Uterus (tissue), 4 donors: ENCODE measurements around the gene ADGRF5. TPM values are rescaled to one million over a fixed set of nuclear protein-coding genes. Genes with fewer than 3 reads are reported as not detected.

Source experiments
- DNase-seq, 2 donors: peaks; one replicate each; pipeline ENCODE4 v3.0.0-alpha.2; 2019 to 2020
- H3K27ac ChIP-seq, 2 donors: fragments of 200-600 bp; sonication (generic); 1 replicate in 1 of 2; 2 replicates in 1 of 2; pipeline ENCODE4 v1.5.1; 2016 to 2018
- H3K27me3 ChIP-seq, 2 donors: fragments of 200-600 bp; sonication (generic); one replicate each; pipeline ENCODE4 v1.5.1; 2018 to 2019; ENCODE audit warnings: control low read depth in 1 of 2
- H3K36me3 ChIP-seq, 2 donors: fragments of 200-600 bp; sonication (generic); one replicate each; pipeline ENCODE4 v1.5.1; 2019; ENCODE audit warnings: control low read depth in 1 of 2
- H3K4me1 ChIP-seq, 2 donors: fragments of 200-600 bp; sonication (generic); one replicate each; pipeline ENCODE4 v1.5.1; 2018 to 2019; ENCODE audit warnings: control low read depth in 1 of 2
- H3K4me3 ChIP-seq, 2 donors: fragments of 200-600 bp; sonication (generic); 1 replicate in 1 of 2; 2 replicates in 1 of 2; pipeline ENCODE4 v1.5.1; 2018 to 2019; ENCODE audit warnings: mild to moderate bottlenecking in 1 of 2
- H3K9me3 ChIP-seq, 2 donors: fragments of 200-600 bp; sonication (generic); one replicate each; pipeline ENCODE4 v1.5.1; 2019; ENCODE audit warnings: control low read depth in 1 of 2
- CTCF ChIP-seq, 4 experiments: fragments of 200-600 bp in 2 of 4; fragments of 450-650 bp in 2 of 4; sonication (generic) in 2 of 4; IDR thresholded peaks; one replicate each; pipeline ENCODE4 v1.5.1; 2016 to 2019; ENCODE audit warnings: antibody characterized with exemption in 4 of 4, mild to moderate bottlenecking in 2 of 4, moderate library complexity in 1 of 4
- POLR2A ChIP-seq, 2 donors: fragments of 450-650 bp; IDR thresholded peaks; one replicate each; pipeline ENCODE4 v1.6.1; 2016; ENCODE audit warnings: antibody characterized with exemption in 2 of 2, mild to moderate bottlenecking in 1 of 2, moderate library complexity in 1 of 2
- intact Hi-C: fragments of 100-400 bp; cut with DNase I; formaldehyde crosslinking; loops from one replicate; pipeline ENCODE4 v1.15.1; 2023; ENCODE audit warnings: low total_unique reads
- total RNA-seq, 4 donors: library from RNA; depleted of rRNA in 3 of 4; stranded (reverse); fragments of >200 nt in 3 of 4; gene quantifications; one replicate each; pipeline versions ENCODE4 v1.1.0 to v1.2.4, GENCODE V29; 2014 to 2023
- donor health status: DM: yes; HTN: yes; CAD: no.

Gene ADGRF5
- total RNA-seq, 4 donors from 2014 or later = 21.5 to 51.2 (median 35.9) TPM

DNA sequence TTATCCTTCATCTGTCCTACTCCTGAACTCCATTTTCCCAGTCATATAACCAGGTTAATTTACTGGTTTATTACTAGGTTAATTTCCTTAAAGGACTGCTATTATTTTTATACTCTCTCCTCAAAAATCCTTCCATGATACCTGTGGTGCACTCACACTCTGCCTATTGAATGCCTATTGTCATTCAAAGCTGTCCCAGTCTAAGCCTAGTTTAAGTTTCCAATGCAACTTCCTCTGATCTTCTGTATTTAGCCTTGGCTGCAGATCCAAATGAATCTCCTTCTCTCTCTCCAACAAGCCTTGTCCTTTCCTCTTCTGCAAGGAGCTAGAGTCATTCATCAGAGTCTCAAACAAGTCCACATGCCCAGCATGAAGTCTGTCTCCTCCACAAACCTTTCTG is 41.3 kb upstream of the ADGRF5 start:
- no peak for TF ChIP-seq CTCF (IDR thresholded peaks at IDR 0.05)
- no peak for TF ChIP-seq POLR2A (IDR thresholded peaks at IDR 0.05)
- no peak overlapping the region for H3K27ac ChIP-seq
- intact Hi-C loops = no loop called here

GRCh38 chr6:46961711-46962110 is 40.0 kb upstream of the ADGRF5 start:
- DNase-seq = no peak
- Histone ChIP-seq H3K36me3 (no peaks in the 10 kb centered on the region), H3K27me3 (no peaks in the 10 kb centered on the region), H3K4me3 (no peak overlapping the region), H3K27ac (no peak overlapping the region), H3K4me1 (no peaks in the 10 kb centered on the region), H3K9me3 (no peaks in the 10 kb centered on the region)
- TF ChIP-seq CTCF (IDR thresholded peaks at IDR 0.05) (no peak), POLR2A (IDR thresholded peaks at IDR 0.05) (no peak)
- intact Hi-C loops = no loop called here

More for the DNA sequence above, 41.3 kb upstream of the ADGRF5 start:
- no peak overlapping the region for H3K4me3 ChIP-seq
- no peaks in the 10 kb centered on the region for H3K9me3 ChIP-seq
- H3K27me3 ChIP-seq = no peaks in the 10 kb centered on the region
- H3K4me1 ChIP-seq = no peaks in the 10 kb centered on the region
- no peak for DNase-seq
- no peaks in the 10 kb centered on the region for H3K36me3 ChIP-seq

- TF ChIP-seq POLR2A (IDR thresholded peaks at IDR 0.05) = no peak
- TF ChIP-seq CTCF (IDR thresholded peaks at IDR 0.05) = no peak
- no peaks in the 10 kb centered on the region for H3K36me3 ChIP-seq
- no peaks in the 10 kb centered on the region for H3K27me3 ChIP-seq
- H3K27ac ChIP-seq = no peak overlapping the region
- no peak for DNase-seq
- intact Hi-C loops = no loop called here
- H3K4me3 ChIP-seq = no peak overlapping the region
- no peaks in the 10 kb centered on the region for H3K9me3 ChIP-seq
- no peaks in the 10 kb centered on the region for H3K4me1 ChIP-seq
Measured at GRCh38 chr6:46961232-46961631, 39.5 kb upstream of the ADGRF5 start.

GRCh38 chr6:46959419-46959818 is 37.7 kb upstream of the ADGRF5 start:
- intact Hi-C loops = no loop called here
- no peak for DNase-seq
- H3K9me3 ChIP-seq = no peaks in the 10 kb centered on the region
- no peaks in the 10 kb centered on the region for H3K4me1 ChIP-seq
- H3K27me3 ChIP-seq = no peaks in the 10 kb centered on the region
- H3K36me3 ChIP-seq = no peaks in the 10 kb centered on the region
- no peak overlapping the region for H3K27ac ChIP-seq
- H3K4me3 ChIP-seq = no peak overlapping the region
- TF ChIP-seq POLR2A (IDR thresholded peaks at IDR 0.05) (no peak), CTCF (IDR thresholded peaks at IDR 0.05) (no peak)

DNA sequence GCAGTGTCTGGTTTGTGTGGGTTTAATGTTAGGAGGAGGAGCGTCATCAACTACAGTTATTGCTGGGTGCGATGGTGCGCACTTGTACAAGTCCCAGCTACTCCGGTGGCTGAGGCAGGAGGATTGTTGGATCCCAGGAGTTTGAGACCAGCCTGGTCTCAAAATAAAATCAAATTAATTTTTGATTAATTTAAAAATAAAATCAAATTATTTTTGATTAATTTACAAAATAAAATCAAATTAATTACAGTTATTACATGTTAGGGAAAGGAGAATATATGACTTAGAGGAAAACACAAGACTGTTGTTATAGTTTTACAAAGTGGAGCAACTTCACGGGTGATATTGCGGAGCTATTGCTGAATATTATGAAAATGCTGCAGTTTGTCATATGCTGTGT is 34.7 kb upstream of the ADGRF5 start:
- no peak overlapping the region for H3K27ac ChIP-seq
- intact Hi-C loops = no loop called here
- H3K4me1 ChIP-seq = no peaks in the 10 kb centered on the region
- DNase-seq = no peak
- TF ChIP-seq CTCF (IDR thresholded peaks at IDR 0.05) (no peak), POLR2A (IDR thresholded peaks at IDR 0.05) (no peak)
- H3K27me3 ChIP-seq = no peaks in the 10 kb centered on the region
- no peaks in the 10 kb centered on the region for H3K9me3 ChIP-seq
- H3K36me3 ChIP-seq = no peaks in the 10 kb centered on the region
- no peak overlapping the region for H3K4me3 ChIP-seq
